Heart left ventricle (tissue), 13 donors: ENCODE data around the gene LTBP4.

Experiments used
- CTCF ChIP-seq, 12 donors: fragments of 200-600 bp; sonication (generic) in 4 of 12; IDR thresholded peaks; one replicate each; pipeline versions ENCODE4 v1.5.0 to v1.8.0; 2018 to 2022; ENCODE audit warnings: antibody characterized with exemption in 12 of 12, mild to moderate bottlenecking in 5 of 12
- POLR2A ChIP-seq, 2 donors: fragments of 450-650 bp; IDR thresholded peaks; one replicate each; pipeline ENCODE4 v1.6.1; 2017; ENCODE audit warnings: antibody characterized with exemption in 2 of 2, mild to moderate bottlenecking in 2 of 2, moderate library complexity in 2 of 2
- donor health status: ischemic (EF 13 %, LVEDD 7.1; RV severe dilation, severe dysfunction).
- donor health status: DM: no; HTN: yes; CAD: no.
- donor health status: DM: no; HTN: no; CAD: no.
- donor health status: ischemic (EF 25% LVEDD 6.9; RV normal size, moderate dysfunction).
- donor health status: ischemic (EF 25% LVEDD 5.7; RV mildly dilated, moderate dysfunction).
- donor health status: ischemic (EF 35%, LVEDD 5.7; RV mildly dilated, moderate dysfunction).
- donor health status: nonischemic (EF 11% LVEDD 7.7; RV severe dilation, severe dysfunction).
- donor health status: DM: yes; HTN: yes; CAD: no.
- donor health status: PGD.
- donor health status: ischemic (EF 29% LVEDD 5.4; RV normal size, mild dysfunction).
- donor health status: nonischemic (EF 23%, LVEDD 6.1; RV moderate dilation, normal function).

DNA sequence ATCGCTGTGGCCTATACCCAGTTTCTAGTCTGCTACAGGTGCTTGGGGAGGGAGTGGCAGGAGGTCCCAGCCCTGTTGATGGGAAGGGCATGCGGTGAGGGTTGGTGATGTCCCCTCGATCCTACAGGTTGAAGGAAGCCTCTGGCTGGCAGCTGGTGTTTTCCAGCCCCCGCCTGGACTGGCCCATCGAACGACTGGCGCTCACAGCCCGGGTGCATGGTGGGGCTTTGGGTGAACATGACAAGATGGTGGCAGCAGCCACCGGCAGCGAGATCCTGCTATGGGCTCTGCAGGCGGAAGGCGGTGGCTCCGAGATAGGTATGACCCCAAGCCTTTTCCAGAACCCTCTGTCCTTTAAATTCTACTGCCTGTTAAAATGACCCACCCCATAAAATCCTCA lies 20.6 kb upstream of the LTBP4 start:
- no peak for TF ChIP-seq POLR2A (IDR thresholded peaks at IDR 0.05)
- no peak for TF ChIP-seq CTCF (IDR thresholded peaks at IDR 0.05)
